Renal cortex interstitium (tissue), 11 donors: ENCODE measurements around the gene SMAD5. TPM values are rescaled to one million over a fixed set of nuclear protein-coding genes. Genes with fewer than 3 reads are reported as not detected.
A peak's percentile ranks its signal among the peaks of the same experiment; 100 is the strongest.

Experiments used
- DNase-seq, 11 donors: peaks; one replicate each; pipeline ENCODE4 v3.0.0-alpha.2; 2013; ENCODE audit warnings: low read depth in 9 of 11, low spot score in 4 of 11; ENCODE audit errors: extremely low read depth in 1 of 11
- polyA plus RNA-seq, 3 donors: library from polyadenylated mRNA; unstranded; fragments of 120-200 nt; gene quantifications; one replicate each; pipeline ENCODE4 v1.2.1, GENCODE V29; 2013; ENCODE audit not compliant: insufficient read length in 3 of 3

The SMAD5 gene
- polyA plus RNA-seq, 3 donors, result 64.6 to 77.0 (median 68.9) TPM

DNA sequence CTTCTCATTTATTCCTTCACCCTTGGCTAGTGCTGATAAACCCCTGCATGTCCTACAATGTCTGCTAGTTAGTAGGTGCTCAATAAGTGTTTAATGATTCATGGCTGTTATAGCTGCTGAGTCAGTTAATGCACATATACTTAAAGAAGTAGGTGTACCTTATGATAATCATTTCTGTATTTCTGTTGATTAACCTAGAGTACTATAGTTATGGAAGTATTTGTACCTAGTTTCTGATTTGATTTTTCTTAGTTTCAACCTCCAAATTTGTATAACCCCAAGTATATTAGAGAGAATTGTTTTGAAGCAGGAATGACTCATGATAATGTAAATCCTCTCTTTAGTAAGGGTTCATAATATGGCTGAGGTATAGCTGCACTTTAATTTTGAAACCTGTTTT lies 8.9 kb downstream of the SMAD5 start:
- no peak for DNase-seq

- no peak for DNase-seq
These were observed 10.7 kb downstream of the SMAD5 start for GRCh38 chr5:136143312-136143711.

DNA sequence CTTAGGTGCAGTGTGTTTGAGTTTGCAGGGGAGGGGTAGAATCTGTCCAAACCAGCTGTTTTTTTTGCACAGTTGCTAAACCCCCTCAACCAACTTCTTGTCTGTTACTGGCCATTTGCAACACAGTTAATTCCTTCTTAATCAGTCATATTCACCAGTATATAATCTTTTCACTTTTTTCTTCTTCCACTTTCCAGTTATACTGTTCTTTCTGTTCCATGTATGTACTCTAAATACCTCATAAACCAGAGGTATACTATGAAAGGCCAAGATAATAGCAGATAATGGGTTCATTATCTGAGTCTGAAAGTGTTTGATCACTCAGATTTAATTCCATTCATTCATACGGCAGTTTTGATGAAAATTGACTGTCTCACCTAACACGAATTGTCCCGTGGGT lies 11.1 kb downstream of the SMAD5 start:
- DNase-seq, result no peak

GRCh38 chr5:136145030-136145429 lies 12.4 kb downstream of the SMAD5 start:
- DNase-seq, result no peak

DNA sequence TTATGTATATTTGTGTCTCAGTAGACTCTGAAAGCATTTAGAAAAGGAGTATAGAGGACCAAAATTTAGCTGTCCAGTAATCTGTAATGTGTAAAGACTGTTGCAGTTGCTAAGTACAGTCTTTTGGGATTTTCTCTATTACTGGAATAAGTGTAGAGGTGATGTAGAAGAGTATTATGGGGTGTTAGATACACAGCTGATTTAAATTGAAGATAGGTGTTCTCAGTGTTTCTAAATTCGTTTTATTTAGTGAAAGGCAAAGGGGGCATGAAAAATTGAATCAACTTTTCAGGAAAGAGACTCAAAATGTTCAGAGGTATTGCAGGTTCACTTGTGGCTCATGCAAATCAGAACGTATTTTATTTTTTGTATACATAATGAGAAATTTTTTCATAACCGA lies 13.6 kb downstream of the SMAD5 start:
- no peak for DNase-seq

- no peak for DNase-seq
These were observed 15.0 kb downstream of the SMAD5 start for GRCh38 chr5:136147632-136148031.

GRCh38 chr5:136149891-136150290 lies 17.2 kb downstream of the SMAD5 start:
- DNase-seq, result no peak

GRCh38 chr5:136153581-136154236 lies 21.1 kb downstream of the SMAD5 start:
- no peak for DNase-seq

DNA sequence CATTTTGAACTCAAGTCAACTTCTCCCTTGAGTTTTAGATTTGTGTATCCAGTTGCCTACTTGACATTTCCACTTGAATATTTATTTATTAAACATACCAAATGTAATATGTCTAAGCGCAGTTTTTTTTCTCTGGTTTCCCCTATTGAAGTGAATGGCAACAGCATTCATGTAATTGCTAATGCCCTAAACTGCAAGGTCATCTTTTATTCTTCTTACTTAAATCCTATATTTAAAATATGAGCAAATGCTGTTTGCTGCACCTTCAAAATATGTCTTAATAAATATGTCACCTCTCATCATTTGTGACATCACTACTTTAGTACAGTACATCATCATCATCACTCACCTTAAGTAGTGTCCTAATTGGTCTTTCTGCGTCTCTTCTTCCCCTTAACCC lies 22.4 kb downstream of the SMAD5 start:
- DNase-seq, result no peak

DNA sequence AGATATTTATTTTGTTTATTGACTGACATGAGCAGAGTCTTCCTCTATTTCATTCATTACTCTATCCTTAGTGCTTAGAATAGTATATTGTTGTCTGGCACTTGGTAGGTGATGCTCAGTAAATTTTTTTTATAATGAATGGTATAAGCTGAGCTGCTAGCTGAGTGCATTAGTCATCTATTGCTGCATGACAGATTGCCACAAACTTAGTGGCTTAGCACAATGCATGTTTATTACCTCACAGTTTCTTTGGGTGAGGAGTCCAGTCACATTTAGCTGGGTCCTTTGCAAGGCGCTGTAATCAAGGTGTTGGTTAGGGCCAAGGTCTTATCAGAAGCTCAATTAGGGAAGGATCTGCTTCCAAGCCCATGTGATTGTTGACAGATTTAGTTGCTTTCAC lies 23.1 kb downstream of the SMAD5 start:
- no peak for DNase-seq

GRCh38 chr5:136157514-136157913 lies 24.9 kb downstream of the SMAD5 start:
- no peak for DNase-seq

GRCh38 chr5:136159457-136159856 lies 26.8 kb downstream of the SMAD5 start:
- DNase-seq, result no peak

DNA sequence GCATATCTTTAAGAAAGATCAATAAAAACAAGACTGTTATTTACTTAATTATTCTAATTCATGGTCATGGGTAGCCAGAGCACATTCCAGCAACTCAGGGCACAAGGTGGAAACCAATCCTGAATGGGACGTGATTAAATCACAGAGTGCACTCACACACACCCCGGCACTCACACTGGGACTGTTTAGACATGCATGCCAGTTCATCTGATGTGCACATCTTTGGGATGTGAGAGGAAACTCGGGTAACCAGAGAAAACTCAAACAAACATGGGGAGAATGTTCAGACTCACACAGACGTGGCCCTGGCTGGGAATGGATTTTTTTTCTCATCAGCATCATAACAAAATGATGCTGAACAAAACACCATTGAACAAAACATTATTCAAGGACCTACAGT lies 29.4 kb downstream of the SMAD5 start:
- peak in 1 of 11 donors; percentile 3 for DNase-seq

- no peak for DNase-seq
These were observed 31.6 kb downstream of the SMAD5 start for GRCh38 chr5:136164226-136164625.

- DNase-seq, result no peak
These were observed 34.3 kb downstream of the SMAD5 start for GRCh38 chr5:136166909-136167308.

- DNase-seq, result no peak
These were observed 36.6 kb downstream of the SMAD5 start for GRCh38 chr5:136169218-136169617.

DNA sequence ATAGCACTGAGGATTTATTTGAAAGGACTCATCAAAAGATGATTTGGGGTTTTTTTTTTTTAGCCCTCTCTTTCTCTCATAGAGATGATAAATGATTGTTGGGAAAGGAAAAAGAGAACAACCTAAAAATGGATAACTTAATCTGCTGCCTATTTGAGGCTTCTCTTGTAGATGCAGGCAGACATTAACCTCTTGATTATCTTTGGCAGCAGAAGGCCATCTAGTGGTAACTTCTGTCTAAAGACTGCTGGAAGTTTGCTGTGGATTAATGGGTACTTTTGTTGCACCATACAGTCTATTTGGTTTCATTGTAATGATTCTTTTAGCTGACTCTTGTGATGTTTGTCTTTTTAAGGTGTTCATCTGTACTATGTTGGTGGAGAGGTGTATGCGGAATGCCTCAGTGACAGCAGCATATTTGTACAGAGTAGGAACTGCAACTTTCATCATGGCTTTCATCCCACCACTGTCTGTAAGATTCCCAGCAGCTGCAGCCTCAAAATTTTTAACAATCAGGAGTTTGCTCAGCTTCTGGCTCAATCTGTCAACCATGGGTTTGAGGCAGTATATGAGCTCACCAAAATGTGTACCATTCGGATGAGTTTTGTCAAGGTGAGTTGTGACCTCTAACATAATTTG lies 41.5 kb downstream of the SMAD5 start:
- DNase-seq, result peak in 6 of 11 donors; percentile 7 to 54 (median 32)

- no peak for DNase-seq
These were observed 50.0 kb downstream of the SMAD5 start for GRCh38 chr5:136182618-136183017.

- DNase-seq, result no peak
These were observed 53.5 kb downstream of the SMAD5 start for GRCh38 chr5:136185974-136186665.

DNA sequence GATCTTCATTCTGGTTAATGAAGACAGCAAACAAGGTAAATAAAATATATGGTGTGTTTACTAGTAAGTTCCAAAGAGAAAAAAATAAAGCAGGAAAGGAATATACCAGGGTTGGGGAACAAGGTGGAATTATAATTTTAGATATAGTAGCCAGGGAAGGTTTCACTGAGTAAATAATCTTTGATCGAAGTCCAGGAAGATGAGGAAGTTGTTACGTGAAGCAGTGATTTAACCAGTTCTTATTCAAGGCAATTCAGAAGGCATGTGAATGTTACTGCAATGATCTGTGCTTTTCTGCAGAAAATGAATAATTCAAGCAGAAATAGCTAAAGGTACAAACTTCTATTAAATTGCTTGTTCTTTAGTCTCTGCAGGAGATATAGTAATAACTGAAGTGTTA lies 54.2 kb downstream of the SMAD5 start:
- DNase-seq, result no peak
